A549 (cell line): Measurements from ENCODE around the gene NALCN. TPM values are rescaled to one million over a fixed set of nuclear protein-coding genes. Genes with fewer than 3 reads are reported as not detected.
"Not testable (repeated sequence)": the region's sequence is repeated elsewhere in the genome, so short reads cannot be mapped to it uniquely, and the experiment has no call there.

Experiments
- ATAC-seq, 2 experiments: fragments of 200-7000 bp in 1 of 2; fragments of >200 bp in 1 of 2; cut with Nextera tagmentation in 1 of 2; cut with Tn5 transposase in 1 of 2; 3 replicates each; pipeline versions ENCODE4 v1.8.0 to v1.9.1; 2018 to 2020; ENCODE audit warnings: mild to moderate bottlenecking in 1 of 2, moderate library complexity in 1 of 2
- CTCF ChIA-PET: fragments of 300-600 bp; sonication (Branson Sonifier 250); formaldehyde crosslinking; extraction: SDS; loops from one replicate; lab custom pipeline; 2021; ENCODE audit warnings: antibody characterized with exemption, inconsistent platforms; lab: Yijun Ruan, JAX
- POLR2A ChIA-PET: fragments of 350-600 bp; formaldehyde crosslinking; extraction: SDS; loops from one replicate; lab custom pipeline; 2021; ENCODE audit warnings: antibody characterized with exemption, inconsistent platforms; lab: Yijun Ruan, JAX
- DNase-seq, 2 experiments: peaks; one replicate each; pipeline versions ENCODE4 v3.0.0 to v3.0.0-alpha.2; 2011 to 2016; ENCODE audit warnings: low read depth in 1 of 2, low spot score in 1 of 2
- FAIRE-seq: peaks from 2 replicates; lab custom pipeline; 2011; peaks lifted over from hg19 to GRCh38; lab: Jason Lieb, UNC
- H3K27ac ChIP-seq, 2 experiments: fragments of >200 bp; sonication (Bioruptor Twin); formaldehyde crosslinking; 3 replicates each; pipeline ENCODE4 v1.5.1; 2016 to 2017
- H3K4me1 ChIP-seq: fragments of >200 bp; sonication (Bioruptor Twin); formaldehyde crosslinking; 3 replicates; pipeline ENCODE4 v1.6.1; 2016
- H3K4me2 ChIP-seq: fragments of >200 bp; sonication (Bioruptor Twin); formaldehyde crosslinking; 3 replicates; pipeline ENCODE4 v1.6.1; 2016
- H3K4me3 ChIP-seq: fragments of >200 bp; sonication (Bioruptor Twin); formaldehyde crosslinking; 3 replicates; pipeline ENCODE4 v1.5.1; 2016
- H3K9me3 ChIP-seq: fragments of >200 bp; sonication (Bioruptor Twin); formaldehyde crosslinking; 3 replicates; pipeline ENCODE4 v1.6.1; 2016
- BHLHE40 ChIP-seq: IDR thresholded peaks from 2 replicates; pipeline ENCODE4 v1.6.1; 2012; ENCODE audit warnings: low read depth, low read length, inconsistent platforms
- CHD2 ChIP-seq: fragments of 150-350 bp; IDR thresholded peaks from 2 replicates; pipeline ENCODE4 v1.6.1; 2014; ENCODE audit warnings: low read length; ENCODE audit not compliant: partially characterized antibody
- EHMT2 ChIP-seq: fragments of 200-600 bp; sonication (generic); IDR thresholded peaks from 2 replicates; pipeline ENCODE4 v1.6.1; 2016; ENCODE audit warnings: antibody characterized with exemption, low read depth, mild to moderate bottlenecking, moderate library complexity
- EP300 ChIP-seq, 2 experiments: fragments of >200 bp; sonication (Bioruptor Twin); formaldehyde crosslinking; IDR thresholded peaks; 2 replicates in 1 of 2; 3 replicates in 1 of 2; pipeline ENCODE4 v1.6.1; 2016 to 2017
- FOSL2 ChIP-seq, 2 experiments: fragments of 450-650 bp in 1 of 2; fragments of >200 bp in 1 of 2; sonication (Bioruptor Twin) in 1 of 2; formaldehyde crosslinking; IDR thresholded peaks; 2 replicates each; pipeline versions ENCODE4 v1.5.0 to v1.6.1; 2016 to 2020; ENCODE audit warnings: mild to moderate bottlenecking in 1 of 2, moderate library complexity in 1 of 2
- GATA3 ChIP-seq: IDR thresholded peaks from 2 replicates; pipeline ENCODE4 v1.6.1; 2012; ENCODE audit warnings: borderline replicate concordance
- HOXA7 ChIP-seq: fragments of 250-450 bp; sonication (Bioruptor Pico); IDR thresholded peaks from 2 replicates; pipeline ENCODE4 v1.5.0; 2020; ENCODE audit warnings: mild to moderate bottlenecking, moderate library complexity
- HOXB5 ChIP-seq: fragments of 250-450 bp; sonication (Bioruptor Pico); IDR thresholded peaks from 2 replicates; pipeline ENCODE4 v1.5.0; 2020; ENCODE audit warnings: mild to moderate bottlenecking, moderate library complexity
- JUN ChIP-seq, 2 experiments: fragments of >200 bp; sonication (Bioruptor Twin); formaldehyde crosslinking; IDR thresholded peaks; 2 replicates in 1 of 2; 3 replicates in 1 of 2; pipeline ENCODE4 v1.6.1; 2016 to 2017
- JUNB ChIP-seq: fragments of >200 bp; sonication (Bioruptor Twin); formaldehyde crosslinking; IDR thresholded peaks from 2 replicates; pipeline ENCODE4 v1.6.1; 2016
- KDM1A ChIP-seq: fragments of 200-600 bp; sonication (generic); IDR thresholded peaks from 2 replicates; pipeline ENCODE4 v1.6.1; 2016; ENCODE audit warnings: low read depth, mild to moderate bottlenecking
- MAZ ChIP-seq: fragments of 150-350 bp; IDR thresholded peaks from 2 replicates; pipeline ENCODE4 v1.6.1; 2014; ENCODE audit warnings: antibody characterized with exemption, low read depth, low read length, borderline replicate concordance
- MYC ChIP-seq: IDR thresholded peaks from 2 replicates; pipeline ENCODE4 v1.6.1; 2012; ENCODE audit warnings: mild to moderate bottlenecking, inconsistent platforms, low read length, improper control_type of control experiment, borderline replicate concordance
- NR3C1 ChIP-seq: fragments of >200 bp; sonication (Bioruptor Twin); formaldehyde crosslinking; IDR thresholded peaks from 3 replicates; pipeline ENCODE4 v1.6.1; 2017
- POLR2AphosphoS2 ChIP-seq: conservative IDR thresholded peaks from 2 replicates; pipeline ENCODE4 v1.6.1; 2012; ENCODE audit warnings: low read length, improper control_type of control experiment, inconsistent platforms
- RNF2 ChIP-seq: fragments of 200-600 bp; sonication (generic); IDR thresholded peaks from 2 replicates; pipeline ENCODE4 v1.6.1; 2016; ENCODE audit warnings: low read depth, mild to moderate bottlenecking, antibody characterized with exemption, moderate library complexity, borderline replicate concordance
- SMC3 ChIP-seq: fragments of >200 bp; sonication (Bioruptor Twin); formaldehyde crosslinking; IDR thresholded peaks from 3 replicates; pipeline ENCODE4 v1.6.1; 2018; ENCODE audit warnings: inconsistent platforms
- SREBF2 ChIP-seq: fragments of 450-650 bp; IDR thresholded peaks from 2 replicates; pipeline ENCODE4 v1.6.1; 2014; ENCODE audit warnings: mild to moderate bottlenecking, moderate library complexity
- ZC3H11A ChIP-seq: fragments of 450-650 bp; IDR thresholded peaks from 2 replicates; pipeline ENCODE4 v1.6.1; 2014; ENCODE audit warnings: antibody characterized with exemption, mild to moderate bottlenecking
- ZSCAN20 ChIP-seq: fragments of 250-450 bp; sonication (Bioruptor Pico); IDR thresholded peaks from 2 replicates; pipeline ENCODE4 v1.8.0; 2022; ENCODE audit warnings: mild to moderate bottlenecking, moderate library complexity
- WGBS: methylation state at CpG from one replicate; pipeline ENCODE4 v1.1.6; 2017; ENCODE audit errors: missing lambda C conversion rate; 5-methylcytosine and 5-hydroxymethylcytosine counted together
- polyA plus RNA-seq, 4 experiments: library from polyadenylated mRNA; depleted of rRNA in 3 of 4; stranded (reverse); fragments of >200 nt; fragmentation: RNase III in 1 of 4; extraction: RNeasy Plus Mini Kit Qiagen cat#74134 plus additional on column Dnase treatment in 1 of 4; gene quantifications; 2 replicates in 3 of 4; 3 replicates in 1 of 4; pipeline ENCODE4 v1.2.3, GENCODE V29; 2011 to 2017
- TF ChIP-seq, protein P1 (sequence below): fragments of 250-450 bp; sonication (Bioruptor Pico); IDR thresholded peaks from 2 replicates; pipeline ENCODE4 v1.5.0; 2020; ENCODE audit warnings: low read depth, mild to moderate bottlenecking, moderate library complexity
- TF ChIP-seq, protein P2 (sequence below): fragments of 150-350 bp; IDR thresholded peaks from 2 replicates; pipeline ENCODE4 v1.6.1; 2014; ENCODE audit warnings: low read depth, mild to moderate bottlenecking, low read length
- TF ChIP-seq, protein P3 (sequence below): fragments of >200 bp; sonication (Bioruptor Twin); formaldehyde crosslinking; IDR thresholded peaks from 2 replicates; pipeline ENCODE4 v1.6.1; 2016
- TF ChIP-seq, protein P4 (sequence below): fragments of 200-600 bp; sonication (generic); IDR thresholded peaks from 2 replicates; pipeline ENCODE4 v1.6.1; 2016; ENCODE audit warnings: antibody characterized with exemption, mild to moderate bottlenecking, moderate library complexity

The NALCN gene
- polyA plus RNA-seq, 2 of the 4 experiments (the other 2 are of a cell fraction): 1.8 to 4.9 TPM

GRCh38 chr13:101323601-101324000 is 92.7 kb downstream of the NALCN start:
- Histone ChIP-seq H3K9me3 (no peaks in the 10 kb centered on the region), H3K4me2 (no peak overlapping the region), H3K4me1 (no peaks in the 10 kb centered on the region), H3K4me3 (no peak overlapping the region), H3K27ac (no peak overlapping the region)
- ChIA-PET POLR2A (no interaction called here), CTCF (no interaction called here)
- FAIRE-seq (no peak), ATAC-seq (no peak), DNase-seq (no peak)
- TF ChIP-seq GATA3 (no peak), MYC (no peak), HOXA7 (no peak), SREBF2 (no peak), ZSCAN20 (CRISPR knock-in tag) (no peak), EHMT2 (no peak), BHLHE40 (no peak), JUN (IDR thresholded peaks at IDR 0.05) (no peak), EP300 (IDR thresholded peaks at IDR 0.05) (no peak)
- TF ChIP-seq, protein P1, sequence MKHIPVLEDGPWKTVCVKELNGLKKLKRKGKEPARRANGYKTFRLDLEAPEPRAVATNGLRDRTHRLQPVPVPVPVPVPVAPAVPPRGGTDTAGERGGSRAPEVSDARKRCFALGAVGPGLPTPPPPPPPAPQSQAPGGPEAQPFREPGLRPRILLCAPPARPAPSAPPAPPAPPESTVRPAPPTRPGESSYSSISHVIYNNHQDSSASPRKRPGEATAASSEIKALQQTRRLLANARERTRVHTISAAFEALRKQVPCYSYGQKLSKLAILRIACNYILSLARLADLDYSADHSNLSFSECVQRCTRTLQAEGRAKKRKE (CRISPR knock-in tag): no peak

DNA sequence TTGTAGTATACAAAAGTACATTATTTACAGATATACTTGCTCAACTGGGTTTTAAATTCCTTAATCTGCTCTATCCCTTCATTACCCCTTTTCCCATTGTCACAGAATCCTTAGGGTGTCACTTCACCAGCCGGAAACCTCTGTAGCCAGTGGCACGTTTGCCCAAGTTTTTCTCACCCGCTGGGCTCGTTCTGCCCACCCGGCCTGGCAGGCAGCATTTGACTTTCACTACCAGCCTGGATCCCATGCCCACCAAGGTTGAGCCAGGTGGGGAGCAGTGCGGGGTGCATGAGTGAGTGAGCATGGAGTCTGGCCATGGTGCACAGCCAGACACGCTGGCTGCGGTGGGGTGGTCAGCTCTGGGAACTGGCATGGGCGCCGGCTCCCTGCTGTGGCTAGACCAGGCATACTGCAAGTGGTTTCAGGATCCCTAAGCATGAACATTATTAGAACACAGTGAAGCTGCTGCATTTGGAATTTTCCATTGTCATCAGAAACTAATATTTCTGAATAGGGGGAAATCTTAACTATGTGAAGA is 98.3 kb downstream of the NALCN start:
- FAIRE-seq (no peak), DNase-seq (no peak), ATAC-seq (no peak)
- TF ChIP-seq SMC3 (no peak), FOSL2 (IDR thresholded peaks at IDR 0.05) (no peak), FOSL2 (CRISPR knock-in tag; IDR thresholded peaks at IDR 0.05) (no peak), JUNB (no peak), KDM1A (no peak), RNF2 (no peak)
- TF ChIP-seq, protein P2, sequence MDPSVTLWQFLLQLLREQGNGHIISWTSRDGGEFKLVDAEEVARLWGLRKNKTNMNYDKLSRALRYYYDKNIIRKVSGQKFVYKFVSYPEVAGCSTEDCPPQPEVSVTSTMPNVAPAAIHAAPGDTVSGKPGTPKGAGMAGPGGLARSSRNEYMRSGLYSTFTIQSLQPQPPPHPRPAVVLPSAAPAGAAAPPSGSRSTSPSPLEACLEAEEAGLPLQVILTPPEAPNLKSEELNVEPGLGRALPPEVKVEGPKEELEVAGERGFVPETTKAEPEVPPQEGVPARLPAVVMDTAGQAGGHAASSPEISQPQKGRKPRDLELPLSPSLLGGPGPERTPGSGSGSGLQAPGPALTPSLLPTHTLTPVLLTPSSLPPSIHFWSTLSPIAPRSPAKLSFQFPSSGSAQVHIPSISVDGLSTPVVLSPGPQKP: no peak
- Histone ChIP-seq H3K4me1 (no peaks in the 10 kb centered on the region), H3K27ac (no peak overlapping the region), H3K4me2 (no peak overlapping the region), H3K4me3 (no peak overlapping the region), H3K9me3 (no peaks in the 10 kb centered on the region)
- ChIA-PET POLR2A (no interaction called here), CTCF (no interaction called here)
- WGBS: 93% methylated on average over 4 of the region's 10 CpGs

- ATAC-seq, H3K4me2 ChIP-seq, H3K4me1 ChIP-seq, POLR2A ChIA-PET, H3K27ac ChIP-seq, FAIRE-seq, H3K4me3 ChIP-seq, CTCF ChIA-PET, DNase-seq, H3K9me3 ChIP-seq: not testable (repeated sequence)
- 100% methylated on average over 1 of the region's 1 CpG for WGBS
These were observed 102.8 kb downstream of the NALCN start for GRCh38 chr13:101313479-101313878.

GRCh38 chr13:101309014-101309619 is 107.2 kb downstream of the NALCN start:
- ChIA-PET CTCF (no interaction called here), POLR2A (no interaction called here)
- no peak for FAIRE-seq
- DNase-seq: no peak
- Histone ChIP-seq H3K4me3 (no peak overlapping the region), H3K27ac (no peak overlapping the region), H3K4me1 (no peaks in the 10 kb centered on the region), H3K9me3 (no peaks in the 10 kb centered on the region), H3K4me2 (no peak overlapping the region)
- ATAC-seq: no peak
- TF ChIP-seq, protein P3, sequence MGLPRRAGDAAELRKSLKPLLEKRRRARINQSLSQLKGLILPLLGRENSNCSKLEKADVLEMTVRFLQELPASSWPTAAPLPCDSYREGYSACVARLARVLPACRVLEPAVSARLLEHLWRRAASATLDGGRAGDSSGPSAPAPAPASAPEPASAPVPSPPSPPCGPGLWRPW: no peak
- no peak for TF ChIP-seq JUN (IDR thresholded peaks at IDR 0.05)
- TF ChIP-seq NR3C1: no peak
- TF ChIP-seq, protein P4, sequence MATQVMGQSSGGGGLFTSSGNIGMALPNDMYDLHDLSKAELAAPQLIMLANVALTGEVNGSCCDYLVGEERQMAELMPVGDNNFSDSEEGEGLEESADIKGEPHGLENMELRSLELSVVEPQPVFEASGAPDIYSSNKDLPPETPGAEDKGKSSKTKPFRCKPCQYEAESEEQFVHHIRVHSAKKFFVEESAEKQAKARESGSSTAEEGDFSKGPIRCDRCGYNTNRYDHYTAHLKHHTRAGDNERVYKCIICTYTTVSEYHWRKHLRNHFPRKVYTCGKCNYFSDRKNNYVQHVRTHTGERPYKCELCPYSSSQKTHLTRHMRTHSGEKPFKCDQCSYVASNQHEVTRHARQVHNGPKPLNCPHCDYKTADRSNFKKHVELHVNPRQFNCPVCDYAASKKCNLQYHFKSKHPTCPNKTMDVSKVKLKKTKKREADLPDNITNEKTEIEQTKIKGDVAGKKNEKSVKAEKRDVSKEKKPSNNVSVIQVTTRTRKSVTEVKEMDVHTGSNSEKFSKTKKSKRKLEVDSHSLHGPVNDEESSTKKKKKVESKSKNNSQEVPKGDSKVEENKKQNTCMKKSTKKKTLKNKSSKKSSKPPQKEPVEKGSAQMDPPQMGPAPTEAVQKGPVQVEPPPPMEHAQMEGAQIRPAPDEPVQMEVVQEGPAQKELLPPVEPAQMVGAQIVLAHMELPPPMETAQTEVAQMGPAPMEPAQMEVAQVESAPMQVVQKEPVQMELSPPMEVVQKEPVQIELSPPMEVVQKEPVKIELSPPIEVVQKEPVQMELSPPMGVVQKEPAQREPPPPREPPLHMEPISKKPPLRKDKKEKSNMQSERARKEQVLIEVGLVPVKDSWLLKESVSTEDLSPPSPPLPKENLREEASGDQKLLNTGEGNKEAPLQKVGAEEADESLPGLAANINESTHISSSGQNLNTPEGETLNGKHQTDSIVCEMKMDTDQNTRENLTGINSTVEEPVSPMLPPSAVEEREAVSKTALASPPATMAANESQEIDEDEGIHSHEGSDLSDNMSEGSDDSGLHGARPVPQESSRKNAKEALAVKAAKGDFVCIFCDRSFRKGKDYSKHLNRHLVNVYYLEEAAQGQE: no peak
- TF ChIP-seq ZSCAN20 (CRISPR knock-in tag): no peak
- no peak for TF ChIP-seq EP300 (IDR thresholded peaks at IDR 0.05)
- no peak for TF ChIP-seq MAZ
- TF ChIP-seq CHD2: no peak
- TF ChIP-seq POLR2AphosphoS2: no peak
- no peak for TF ChIP-seq ZC3H11A
- TF ChIP-seq, protein P1 (CRISPR knock-in tag): no peak
- no peak for TF ChIP-seq HOXB5 (CRISPR knock-in tag)
- TF ChIP-seq BHLHE40: no peak
